ENCODE measurements around the gene RBKS.

The RBKS gene

GRCh38 chr2:27890146-27890923 lies at the start of gene RBKS, which contains the start of gene BABAM2:
Gene RBKS, minus strand, starts transcription at chr2:27890387. Its CDS starts 42 bp downstream, at chr2:27890345.
Gene BABAM2, plus strand, starts transcription at chr2:27890729. Its CDS starts 3,828 bp downstream, at chr2:27894557.
- Histone ChIP-seq H3K27ac (peak within 1 kb of the TSS; percentile 90 to 99 (median 97)), H3K4me3 (peak within 1 kb of the TSS; percentile 54 to 79 (median 68))

GRCh38 chr2:27935026-27935425 lies 44.8 kb upstream of the RBKS start:
- Histone ChIP-seq H3K4me3 (no peak overlapping the region), H3K27ac (no peak overlapping the region)

- H3K4me3 ChIP-seq = no peak overlapping the region
- no peak overlapping the region for H3K27ac ChIP-seq
These were observed 42.2 kb upstream of the RBKS start for GRCh38 chr2:27932396-27932795.

- Histone ChIP-seq H3K27ac (no peak overlapping the region), H3K4me3 (no peak overlapping the region)
These were observed 41.3 kb upstream of the RBKS start for GRCh38 chr2:27931361-27931950.

GRCh38 chr2:27929916-27930486 lies 39.8 kb upstream of the RBKS start:
- Histone ChIP-seq H3K4me3 (no peak overlapping the region), H3K27ac (peak overlapping the region in 5 of 21 experiments; percentile 4 to 47 (median 16))

- no peak overlapping the region for H3K4me3 ChIP-seq
These were observed 35.7 kb upstream of the RBKS start for GRCh38 chr2:27925766-27926472.

GRCh38 chr2:27922842-27923241 lies 32.7 kb upstream of the RBKS start:
- Histone ChIP-seq H3K4me3 (no peak overlapping the region), H3K27ac (no peak overlapping the region)

More at GRCh38 chr2:27925766-27926472, 35.7 kb upstream of the RBKS start:
- H3K27ac ChIP-seq = no peak overlapping the region

- no peak overlapping the region for H3K4me3 ChIP-seq
- H3K27ac ChIP-seq = peak overlapping the region in 2 of 21 experiments; percentile 43 to 74
These were observed 31.8 kb upstream of the RBKS start for GRCh38 chr2:27921880-27922547.

GRCh38 chr2:27921424-27921823 lies 31.2 kb upstream of the RBKS start:
- no peak overlapping the region for H3K4me3 ChIP-seq
- H3K27ac ChIP-seq = peak overlapping the region in 6 of 21 experiments; percentile 43 to 74 (median 52)

GRCh38 chr2:27920148-27920885 lies 30.1 kb upstream of the RBKS start:
- peak overlapping the region in 14 of 21 experiments; percentile 8 to 84 (median 52) for H3K27ac ChIP-seq
- H3K4me3 ChIP-seq = no peak overlapping the region

GRCh38 chr2:27916293-27916995 lies 26.3 kb upstream of the RBKS start:
- Histone ChIP-seq H3K27ac (peak overlapping the region in 7 of 21 experiments; percentile 18 to 70 (median 53)), H3K4me3 (no peak overlapping the region)

- Histone ChIP-seq H3K4me3 (no peak overlapping the region), H3K27ac (peak overlapping the region in 11 of 21 experiments; percentile 4 to 70 (median 37))
These were observed 25.7 kb upstream of the RBKS start for GRCh38 chr2:27915874-27916273.

- H3K4me3 ChIP-seq = no peak overlapping the region
- peak overlapping the region in 12 of 21 experiments; percentile 1 to 70 (median 24) for H3K27ac ChIP-seq
These were observed 25.0 kb upstream of the RBKS start for GRCh38 chr2:27915191-27915590.

- no peak overlapping the region for H3K4me3 ChIP-seq
- H3K27ac ChIP-seq = peak overlapping the region in 11 of 21 experiments; percentile 1 to 70 (median 28)
These were observed 24.6 kb upstream of the RBKS start for GRCh38 chr2:27914805-27915175.

GRCh38 chr2:27914041-27914804 lies 24.0 kb upstream of the RBKS start:
- Histone ChIP-seq H3K27ac (peak overlapping the region in 7 of 21 experiments; percentile 1 to 70 (median 40)), H3K4me3 (no peak overlapping the region)

GRCh38 chr2:27912512-27912911 lies 22.3 kb upstream of the RBKS start:
- Histone ChIP-seq H3K4me3 (no peak overlapping the region), H3K27ac (peak overlapping the region in 1 of 21 experiments; percentile 7)

GRCh38 chr2:27911458-27912210 lies 21.4 kb upstream of the RBKS start:
- H3K4me3 ChIP-seq = no peak overlapping the region
- no peak overlapping the region for H3K27ac ChIP-seq

Measured in skin epidermis (tissue), 12 donors.